GM21390 (cell line): Measurements from ENCODE around the gene GOLT1A.

Experiments
- ATAC-seq: cut with Tn5 transposase; IDR thresholded peaks from one replicate; pipeline ENCODE4 v1.9.1; 2021; ENCODE audit not compliant: unreplicated experiment

The GOLT1A gene

GRCh38 chr1:204213668-204214662 lies at the start of gene GOLT1A:
Gene GOLT1A, minus strand, starts transcription at chr1:204213988. Its CDS starts 82 bp downstream, at chr1:204213906.
- ATAC-seq = no peak

- ATAC-seq = no peak
These were observed 49.6 kb upstream of the GOLT1A start for GRCh38 chr1:204263254-204263910.

- ATAC-seq = no peak
These were observed 48.9 kb upstream of the GOLT1A start for GRCh38 chr1:204262506-204263253.

- ATAC-seq = no peak
These were observed 48.1 kb upstream of the GOLT1A start for GRCh38 chr1:204261746-204262505.

GRCh38 chr1:204261266-204261665 lies 47.5 kb upstream of the GOLT1A start:
- ATAC-seq = no peak

GRCh38 chr1:204260601-204261197 lies 46.9 kb upstream of the GOLT1A start:
- no peak for ATAC-seq

GRCh38 chr1:204259782-204260181 lies 46.0 kb upstream of the GOLT1A start:
- no peak for ATAC-seq

GRCh38 chr1:204259196-204259595 lies 45.4 kb upstream of the GOLT1A start:
- ATAC-seq = no peak

GRCh38 chr1:204258213-204259115 lies 44.7 kb upstream of the GOLT1A start:
- no peak for ATAC-seq

GRCh38 chr1:204257446-204257845 lies 43.7 kb upstream of the GOLT1A start:
- ATAC-seq = no peak

GRCh38 chr1:204256531-204256930 lies 42.7 kb upstream of the GOLT1A start:
- no peak for ATAC-seq

- no peak for ATAC-seq
These were observed 42.2 kb upstream of the GOLT1A start for GRCh38 chr1:204255966-204256365.

- no peak for ATAC-seq
These were observed 41.4 kb upstream of the GOLT1A start for GRCh38 chr1:204255225-204255624.

GRCh38 chr1:204254031-204254661 lies 40.4 kb upstream of the GOLT1A start:
- ATAC-seq = no peak

GRCh38 chr1:204251926-204252689 lies 38.3 kb upstream of the GOLT1A start:
- ATAC-seq = no peak

GRCh38 chr1:204251286-204251685 lies 37.5 kb upstream of the GOLT1A start:
- no peak for ATAC-seq

- no peak for ATAC-seq
These were observed 36.7 kb upstream of the GOLT1A start for GRCh38 chr1:204250428-204251030.
